CD4-positive, alpha-beta T cell (primary cell): ENCODE results near the gene CCS. TPM values are rescaled to one million over a fixed set of nuclear protein-coding genes. Genes with fewer than 3 reads are reported as not detected.

ENCODE experiments used
- ATAC-seq: fragments of 200-7000 bp; cut with Tn5 transposase; one replicate; pipeline ENCODE4 v1.10.0; 2022; ENCODE audit warnings: mild to moderate bottlenecking; ENCODE audit not compliant: poor library complexity
- CTCF ChIA-PET: fragments of 350-600 bp; sonication (Branson Sonifier 250); formaldehyde crosslinking; loops from one replicate; lab custom pipeline; 2021; ENCODE audit warnings: antibody characterized with exemption, inconsistent platforms; lab: Charles Lee
- POLR2A ChIA-PET: fragments of 350-600 bp; sonication (Branson Sonifier 250); formaldehyde crosslinking; loops from one replicate; lab custom pipeline; 2021; ENCODE audit warnings: antibody characterized with exemption, inconsistent platforms; lab: Charles Lee
- DNase-seq, 14 experiments: peaks; one replicate each; pipeline ENCODE4 v3.0.0-alpha.2; 2013 to 2020; ENCODE audit warnings: mixed read lengths in 2 of 14
- H3K27ac ChIP-seq, 2 donors: one replicate each; pipeline versions ENCODE4 v1.5.1 to v1.7.0; 2013; ENCODE audit warnings: low read length in 2 of 2, low read depth in 1 of 2, mild to moderate bottlenecking in 1 of 2
- H3K27me3 ChIP-seq, 2 experiments: 1 replicate in 1 of 2; 2 replicates in 1 of 2; pipeline versions ENCODE4 v1.6.1 to v1.7.0; 2013; ENCODE audit warnings: low read length in 2 of 2, control low read depth in 1 of 2, mild to moderate bottlenecking in 1 of 2, moderate library complexity in 1 of 2; ENCODE audit not compliant: insufficient read depth in 2 of 2, control insufficient read depth in 1 of 2
- H3K36me3 ChIP-seq: one replicate; pipeline ENCODE4 v1.6.1; 2013; ENCODE audit warnings: low read length, control low read depth; ENCODE audit not compliant: insufficient read depth
- H3K4me1 ChIP-seq: one replicate; pipeline ENCODE4 v1.6.1; 2013; ENCODE audit warnings: low read length, control low read depth; ENCODE audit not compliant: insufficient read depth
- H3K4me3 ChIP-seq: one replicate; pipeline ENCODE4 v1.5.1; 2013; ENCODE audit warnings: mild to moderate bottlenecking, low read length, moderate library complexity
- H3K9me3 ChIP-seq, 2 experiments: 1 replicate in 1 of 2; 2 replicates in 1 of 2; pipeline versions ENCODE4 v1.6.1 to v1.7.0; 2013; ENCODE audit warnings: low read length in 2 of 2, mild to moderate bottlenecking in 2 of 2, control low read depth in 1 of 2, moderate library complexity in 1 of 2; ENCODE audit not compliant: control insufficient read depth in 1 of 2, insufficient read depth in 1 of 2
- H3K27ac Mint-ChIP-seq: one replicate; pipeline ENCODE4 v1.8.0; 2020; ENCODE audit warnings: mixed read lengths
- H3K27me3 Mint-ChIP-seq: one replicate; pipeline ENCODE4 v1.8.0; 2021; ENCODE audit warnings: mixed read lengths
- H3K36me3 Mint-ChIP-seq: one replicate; pipeline ENCODE4 v1.8.0; 2021; ENCODE audit warnings: low read depth, mixed read lengths
- H3K4me1 Mint-ChIP-seq: one replicate; pipeline ENCODE4 v1.8.0; 2021; ENCODE audit warnings: low read depth, mixed read lengths
- H3K4me3 Mint-ChIP-seq: one replicate; pipeline ENCODE4 v1.8.0; 2020; ENCODE audit warnings: mild to moderate bottlenecking, mixed read lengths
- H3K9me3 Mint-ChIP-seq: one replicate; pipeline ENCODE4 v1.8.0; 2020; ENCODE audit warnings: mixed read lengths
- CTCF ChIP-seq: fragments of 200-600 bp; IDR thresholded peaks from one replicate; pipeline ENCODE4 v1.8.0; 2022; ENCODE audit warnings: antibody characterized with exemption, mild to moderate bottlenecking
- intact Hi-C, 2 experiments: fragments of 100-400 bp; cut with DNase I in 1 of 2; cut with micrococcal nuclease in 1 of 2; formaldehyde crosslinking; loops; one replicate each; pipeline versions ENCODE4 v1.15.1 to v1.9.0; 2023 to 2025; cut with DNase I, micrococcal nuclease
- total RNA-seq, 174 experiments: library from RNA in 2 of 174; stranded (reverse) in 2 of 174; gene quantifications; one replicate each; pipeline ENCODE4 v1.2.3 and lab custom pipeline; 2021 to 2026

The CCS gene
- total RNA-seq, 2 experiments from 2014 or later = 25.4 to 26.3 TPM

GRCh38 chr11:66593650-66594049 lies 665 bp downstream of the CCS start:
- ChIA-PET POLR2A (interaction anchor here (0.5 to 5.3 kb wide), 7 partner anchors 24 to 113 kb away, joined by 3 to 42 read pairs (median 4); partner anchors contain the start of genes DPP3, RBM14, RBM4 and RBM4B), CTCF (interaction anchor here (1.1 to 3.7 kb wide), 5 partner anchors 23 to 85 kb away, joined by 4 to 47 read pairs (median 12); partner anchors contain the start of genes RBM14 and RBM4B)
- H3K4me3 Mint-ChIP-seq = peak overlapping the region; percentile 98
- H3K4me3 ChIP-seq = peak overlapping the region; percentile 79
- peaks cover 23% of the 10 kb centered on the region for H3K4me1 Mint-ChIP-seq
- DNase-seq (no peak), ATAC-seq (no peak)
- peak overlapping the region; percentile 85 for H3K27ac Mint-ChIP-seq
- no peaks in the 10 kb centered on the region for H3K27me3 Mint-ChIP-seq
- H3K9me3 ChIP-seq = no peaks in the 10 kb centered on the region
- intact Hi-C loops = loop anchor here (1.0 to 5.0 kb wide), 5 partner anchors 23 to 121 kb away; partner anchors contain the start of genes RBM4 (in 2 of the 2), RBM14 (in 1 of the 2) and RBM4B (in 1 of the 2)
- peaks cover 39% of the 10 kb centered on the region for H3K4me1 ChIP-seq
- H3K27ac ChIP-seq = peak overlapping the region in 1 of 2 donors; percentile 58
- no peaks in the 10 kb centered on the region for H3K9me3 Mint-ChIP-seq
- no peaks in the 10 kb centered on the region for H3K36me3 ChIP-seq
- no peaks in the 10 kb centered on the region for H3K27me3 ChIP-seq
- no peak for TF ChIP-seq CTCF
- peaks cover 4% of the 10 kb centered on the region for H3K36me3 Mint-ChIP-seq

- peak overlapping the region; percentile 74 for H3K4me3 Mint-ChIP-seq
- H3K27ac Mint-ChIP-seq = no peak overlapping the region
- TF ChIP-seq CTCF = no peak
- Histone ChIP-seq H3K4me3 (no peak overlapping the region), H3K27ac (no peak overlapping the region), H3K36me3 (peaks cover 15% of the 10 kb centered on the region), H3K27me3 (no peaks in the 10 kb centered on the region), H3K9me3 (no peaks in the 10 kb centered on the region), H3K4me1 (peaks cover 39% of the 10 kb centered on the region)
- no peak for ATAC-seq
- H3K27me3 Mint-ChIP-seq = no peaks in the 10 kb centered on the region
- H3K9me3 Mint-ChIP-seq = no peaks in the 10 kb centered on the region
- intact Hi-C loops = no loop called here
- CTCF ChIA-PET = interaction anchor here (1.1 to 2.2 kb wide), 2 partner anchors 43 to 83 kb away, joined by 4 to 12 read pairs; partner anchors contain the start of genes RBM4 and RBM4B
- peaks cover 6% of the 10 kb centered on the region for H3K36me3 Mint-ChIP-seq
- POLR2A ChIA-PET = interaction anchor here (1.3 to 5.3 kb wide), 4 partner anchors 22 to 83 kb away, joined by 5 to 42 read pairs (median 30); partner anchors contain the start of genes RBM14, RBM4 and RBM4B
- DNase-seq = no peak
- peaks cover 23% of the 10 kb centered on the region for H3K4me1 Mint-ChIP-seq
Observed at GRCh38 chr11:66595245-66595904, 2.4 kb downstream of the CCS start.

GRCh38 chr11:66598993-66599392 lies 6.0 kb downstream of the CCS start:
- Histone ChIP-seq H3K4me3 (no peak overlapping the region), H3K4me1 (peaks cover 19% of the 10 kb centered on the region), H3K9me3 (no peaks in the 10 kb centered on the region), H3K27ac (no peak overlapping the region), H3K27me3 (no peaks in the 10 kb centered on the region), H3K36me3 (peaks cover 27% of the 10 kb centered on the region)
- H3K4me3 Mint-ChIP-seq = no peak overlapping the region
- H3K9me3 Mint-ChIP-seq = no peaks in the 10 kb centered on the region
- DNase-seq (no peak), ATAC-seq (no peak)
- no peak overlapping the region for H3K27ac Mint-ChIP-seq
- TF ChIP-seq CTCF = no peak
- CTCF ChIA-PET = no interaction called here
- POLR2A ChIA-PET = interaction anchor here (1.3 kb wide), 1 partner anchor 20 kb away, joined by 4 read pairs; no protein-coding TSS in a partner anchor
- intact Hi-C loops = no loop called here
- peaks cover 17% of the 10 kb centered on the region for H3K36me3 Mint-ChIP-seq
- peaks cover 12% of the 10 kb centered on the region for H3K4me1 Mint-ChIP-seq
- no peaks in the 10 kb centered on the region for H3K27me3 Mint-ChIP-seq
